Neuron (in vitro differentiated cells): ENCODE results near the gene ZC3H15.

Source experiments
- H2AFZ ChIP-seq: one replicate; pipeline ENCODE4 v1.6.1; 2013; ENCODE audit warnings: low read depth, mild to moderate bottlenecking, inconsistent platforms, low read length, moderate library complexity
- H3K27me3 ChIP-seq: one replicate; pipeline ENCODE4 v1.6.1; 2013; ENCODE audit warnings: low read length; ENCODE audit not compliant: insufficient read depth
- H3K36me3 ChIP-seq: one replicate; pipeline ENCODE4 v1.6.1; 2013; ENCODE audit warnings: low read length; ENCODE audit not compliant: insufficient read depth
- H3K4me1 ChIP-seq: one replicate; pipeline ENCODE4 v1.6.1; 2013; ENCODE audit warnings: low read length; ENCODE audit not compliant: insufficient read depth
- H3K4me3 ChIP-seq: 2 replicates; pipeline ENCODE4 v1.5.1; 2013; ENCODE audit warnings: mild to moderate bottlenecking, low read length, moderate library complexity
- H3K9me3 ChIP-seq: one replicate; pipeline ENCODE4 v1.6.1; 2013; ENCODE audit warnings: low read length

ZC3H15 gene

GRCh38 chr2:186534406-186534805, 48.3 kb downstream of the ZC3H15 start:
- no peaks in the 10 kb centered on the region for H3K9me3 ChIP-seq
- no peak overlapping the region for H2AFZ ChIP-seq
- H3K4me1 ChIP-seq = peaks cover 10% of the 10 kb centered on the region
- H3K4me3 ChIP-seq = no peak overlapping the region
- no peaks in the 10 kb centered on the region for H3K36me3 ChIP-seq
- no peaks in the 10 kb centered on the region for H3K27me3 ChIP-seq

GRCh38 chr2:186535861-186536260, 49.8 kb downstream of the ZC3H15 start:
- Histone ChIP-seq H3K27me3 (no peaks in the 10 kb centered on the region), H3K4me1 (peaks cover 10% of the 10 kb centered on the region), H3K9me3 (no peaks in the 10 kb centered on the region), H3K36me3 (no peaks in the 10 kb centered on the region), H2AFZ (no peak overlapping the region), H3K4me3 (no peak overlapping the region)

- Histone ChIP-seq H3K36me3 (no peaks in the 10 kb centered on the region), H2AFZ (no peak overlapping the region), H3K4me3 (no peak overlapping the region), H3K27me3 (no peaks in the 10 kb centered on the region), H3K9me3 (no peaks in the 10 kb centered on the region), H3K4me1 (peaks cover 10% of the 10 kb centered on the region)
Observed at GRCh38 chr2:186537019-186537418, 51.0 kb downstream of the ZC3H15 start.

- Histone ChIP-seq H3K36me3 (no peaks in the 10 kb centered on the region), H3K4me3 (no peak overlapping the region), H3K4me1 (peaks cover 15% of the 10 kb centered on the region), H3K9me3 (no peaks in the 10 kb centered on the region), H3K27me3 (no peaks in the 10 kb centered on the region), H2AFZ (no peak overlapping the region)
Observed at GRCh38 chr2:186540941-186541340, 54.9 kb downstream of the ZC3H15 start.

- no peaks in the 10 kb centered on the region for H3K27me3 ChIP-seq
- H3K4me1 ChIP-seq = peaks cover 15% of the 10 kb centered on the region
- no peak overlapping the region for H3K4me3 ChIP-seq
- no peaks in the 10 kb centered on the region for H3K9me3 ChIP-seq
- no peaks in the 10 kb centered on the region for H3K36me3 ChIP-seq
- no peak overlapping the region for H2AFZ ChIP-seq
Observed at GRCh38 chr2:186542002-186542401, 55.9 kb downstream of the ZC3H15 start.

- Histone ChIP-seq H3K27me3 (no peaks in the 10 kb centered on the region), H3K9me3 (no peaks in the 10 kb centered on the region), H2AFZ (peak overlapping the region; percentile 9), H3K4me3 (no peak overlapping the region), H3K36me3 (no peaks in the 10 kb centered on the region), H3K4me1 (peaks cover 15% of the 10 kb centered on the region)
Observed at GRCh38 chr2:186543561-186544131, 57.6 kb downstream of the ZC3H15 start.

- Histone ChIP-seq H3K9me3 (no peaks in the 10 kb centered on the region), H3K36me3 (no peaks in the 10 kb centered on the region), H3K4me3 (no peak overlapping the region), H2AFZ (peak overlapping the region; percentile 9), H3K27me3 (no peaks in the 10 kb centered on the region), H3K4me1 (peaks cover 15% of the 10 kb centered on the region)
Observed at GRCh38 chr2:186544255-186544675, 58.2 kb downstream of the ZC3H15 start.

GRCh38 chr2:186546846-186547245, 60.8 kb downstream of the ZC3H15 start:
- no peaks in the 10 kb centered on the region for H3K27me3 ChIP-seq

GRCh38 chr2:186551323-186552050, 65.4 kb downstream of the ZC3H15 start:
- no peaks in the 10 kb centered on the region for H3K4me1 ChIP-seq
- H2AFZ ChIP-seq = no peak overlapping the region
- no peaks in the 10 kb centered on the region for H3K36me3 ChIP-seq
- H3K27me3 ChIP-seq = no peaks in the 10 kb centered on the region
- no peaks in the 10 kb centered on the region for H3K9me3 ChIP-seq
- H3K4me3 ChIP-seq = no peak overlapping the region

More at GRCh38 chr2:186546846-186547245, 60.8 kb downstream of the ZC3H15 start:
- H3K4me3 ChIP-seq = no peak overlapping the region
- peaks cover 15% of the 10 kb centered on the region for H3K4me1 ChIP-seq
- H3K9me3 ChIP-seq = no peaks in the 10 kb centered on the region
- no peak overlapping the region for H2AFZ ChIP-seq
- no peaks in the 10 kb centered on the region for H3K36me3 ChIP-seq

- H2AFZ ChIP-seq = no peak overlapping the region
- H3K36me3 ChIP-seq = no peaks in the 10 kb centered on the region
- no peaks in the 10 kb centered on the region for H3K27me3 ChIP-seq
- H3K9me3 ChIP-seq = no peaks in the 10 kb centered on the region
- H3K4me3 ChIP-seq = no peak overlapping the region
- H3K4me1 ChIP-seq = no peaks in the 10 kb centered on the region
Observed at GRCh38 chr2:186554429-186554828, 68.4 kb downstream of the ZC3H15 start.

- Histone ChIP-seq H3K27me3 (no peaks in the 10 kb centered on the region), H3K4me1 (no peaks in the 10 kb centered on the region), H3K36me3 (no peaks in the 10 kb centered on the region), H2AFZ (no peak overlapping the region), H3K4me3 (no peak overlapping the region), H3K9me3 (no peaks in the 10 kb centered on the region)
Observed at GRCh38 chr2:186554850-186555671, 69.0 kb downstream of the ZC3H15 start.

- Histone ChIP-seq H3K4me3 (no peak overlapping the region), H2AFZ (no peak overlapping the region), H3K4me1 (no peaks in the 10 kb centered on the region), H3K9me3 (no peaks in the 10 kb centered on the region), H3K27me3 (no peaks in the 10 kb centered on the region), H3K36me3 (no peaks in the 10 kb centered on the region)
Observed at GRCh38 chr2:186558512-186559276, 72.6 kb downstream of the ZC3H15 start.
